Ecto neural progenitor cell (in vitro differentiated cells): Measurements from ENCODE around the gene MRFAP1.
"Not testable (repeated sequence)": the region's sequence is repeated elsewhere in the genome, so short reads cannot be mapped to it uniquely, and the experiment has no call there.

Experiments used
- DNase-seq: peaks from one replicate; pipeline ENCODE4 v3.0.0-alpha.2; 2018; ENCODE audit warnings: low spot score

MRFAP1 gene

DNA sequence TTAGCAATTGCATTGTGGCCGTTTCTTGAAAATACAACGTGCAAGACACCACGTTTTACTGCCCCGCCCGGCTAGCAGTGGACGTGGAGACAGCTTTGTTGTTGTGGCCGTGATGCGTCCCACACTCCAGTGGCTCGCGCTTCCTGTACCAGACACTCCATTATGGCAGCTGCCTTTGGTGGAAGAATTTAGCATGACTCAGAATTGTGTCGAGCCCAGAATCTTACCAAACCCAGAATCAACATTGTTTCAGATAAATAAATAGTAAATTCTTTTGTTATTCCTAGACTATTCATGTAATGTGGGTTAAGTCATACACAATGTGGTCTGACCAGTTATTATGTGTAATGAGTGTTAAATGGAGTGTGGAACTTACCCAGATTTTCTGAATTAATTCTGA, 27.9 kb downstream of the MRFAP1 start:
- no peak for DNase-seq

DNA sequence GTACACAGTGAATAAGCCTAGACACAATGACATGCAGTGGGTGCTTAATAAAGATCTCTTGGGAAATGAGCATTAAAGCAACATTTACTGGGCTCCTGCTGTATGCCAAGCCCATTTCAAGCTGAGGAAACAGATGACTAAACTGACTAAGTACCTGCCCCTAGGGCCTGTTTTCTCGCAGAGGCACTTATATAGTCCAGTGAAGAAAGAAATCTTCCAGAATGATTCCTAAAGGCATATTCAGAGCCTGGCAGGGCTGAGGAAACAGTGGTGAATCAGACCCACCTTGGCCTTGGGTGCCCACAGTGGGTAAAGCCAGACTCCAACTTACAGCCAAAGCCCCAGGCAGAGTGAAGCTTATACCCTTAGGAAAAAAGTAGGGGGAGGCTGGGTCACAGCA, 31.2 kb downstream of the MRFAP1 start:
- no peak for DNase-seq

DNA sequence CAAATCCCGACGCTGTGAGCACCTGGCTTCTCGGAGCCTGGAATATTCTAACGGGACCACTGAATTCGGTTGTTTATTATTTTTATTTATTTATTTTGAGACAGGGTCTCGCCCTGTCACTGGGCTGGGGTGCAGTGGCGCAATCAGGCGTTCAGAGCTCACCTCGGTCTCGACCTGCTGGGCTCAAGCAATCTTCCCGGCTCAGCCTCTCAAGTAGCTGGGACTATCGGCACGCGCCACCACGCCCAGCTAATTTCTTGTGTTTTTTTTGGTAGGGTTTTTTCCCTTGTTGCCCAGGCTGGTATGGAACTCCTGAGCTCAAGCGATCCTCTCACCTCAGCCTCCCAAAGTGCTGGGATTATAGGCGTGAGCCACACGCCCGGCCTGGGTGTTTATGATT, 31.6 kb downstream of the MRFAP1 start:
- no peak for DNase-seq

DNA sequence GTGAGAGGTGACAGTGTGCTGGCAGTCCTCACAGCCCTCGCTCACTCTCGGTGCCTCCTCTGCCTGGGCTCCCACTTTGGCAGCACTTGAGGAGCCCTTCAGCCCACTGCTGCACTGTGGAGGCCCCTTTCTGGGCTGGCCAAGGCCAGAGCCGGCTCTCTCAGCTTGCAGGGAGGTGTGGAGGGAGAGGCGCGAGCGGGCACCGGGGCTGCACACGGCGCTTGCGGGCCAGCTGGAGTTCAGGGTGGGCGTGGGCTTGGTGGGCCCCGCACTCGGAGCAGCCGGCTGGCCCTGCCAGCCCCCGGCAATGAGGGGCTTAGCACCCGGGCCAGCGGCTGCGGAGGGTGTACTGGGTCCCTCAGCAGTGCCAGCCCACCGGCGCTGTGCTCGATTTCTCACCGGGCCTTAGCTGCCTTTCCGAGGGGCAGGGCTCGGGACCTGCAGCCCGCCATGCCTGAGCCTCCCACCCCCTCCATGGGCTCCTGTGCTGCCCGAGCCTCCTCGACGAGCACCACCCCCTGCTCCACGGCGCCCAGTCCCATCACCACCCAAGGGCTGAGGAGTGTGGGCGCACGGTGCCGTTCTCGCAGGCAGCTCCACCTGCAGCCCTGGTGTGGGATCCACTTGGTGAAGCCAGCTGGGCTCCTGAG, 32.2 kb downstream of the MRFAP1 start:
- DNase-seq = not testable (repeated sequence)

DNA sequence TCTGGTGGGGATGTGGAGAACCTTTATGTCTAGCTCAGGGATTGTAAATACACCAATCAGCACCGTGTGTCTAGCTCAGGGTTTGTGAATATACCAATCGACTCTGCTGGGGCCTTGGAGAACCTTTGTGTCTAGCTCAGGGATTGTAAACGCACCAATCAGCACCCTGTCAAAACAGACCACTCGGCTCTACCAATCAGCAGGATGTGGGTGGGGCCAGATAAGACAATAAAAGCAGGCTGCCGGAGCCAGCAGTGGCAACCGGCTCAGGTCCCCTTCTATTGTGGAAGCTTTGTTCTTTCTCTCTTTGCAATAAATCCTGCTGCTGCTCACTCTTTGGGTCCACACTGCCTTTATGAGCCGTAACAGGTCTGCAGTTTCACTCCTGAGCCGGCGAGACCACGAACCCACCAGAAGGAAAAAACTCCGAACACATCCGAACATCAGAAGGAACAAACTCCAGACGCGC, 32.7 kb downstream of the MRFAP1 start:
- not testable (repeated sequence) for DNase-seq

DNA sequence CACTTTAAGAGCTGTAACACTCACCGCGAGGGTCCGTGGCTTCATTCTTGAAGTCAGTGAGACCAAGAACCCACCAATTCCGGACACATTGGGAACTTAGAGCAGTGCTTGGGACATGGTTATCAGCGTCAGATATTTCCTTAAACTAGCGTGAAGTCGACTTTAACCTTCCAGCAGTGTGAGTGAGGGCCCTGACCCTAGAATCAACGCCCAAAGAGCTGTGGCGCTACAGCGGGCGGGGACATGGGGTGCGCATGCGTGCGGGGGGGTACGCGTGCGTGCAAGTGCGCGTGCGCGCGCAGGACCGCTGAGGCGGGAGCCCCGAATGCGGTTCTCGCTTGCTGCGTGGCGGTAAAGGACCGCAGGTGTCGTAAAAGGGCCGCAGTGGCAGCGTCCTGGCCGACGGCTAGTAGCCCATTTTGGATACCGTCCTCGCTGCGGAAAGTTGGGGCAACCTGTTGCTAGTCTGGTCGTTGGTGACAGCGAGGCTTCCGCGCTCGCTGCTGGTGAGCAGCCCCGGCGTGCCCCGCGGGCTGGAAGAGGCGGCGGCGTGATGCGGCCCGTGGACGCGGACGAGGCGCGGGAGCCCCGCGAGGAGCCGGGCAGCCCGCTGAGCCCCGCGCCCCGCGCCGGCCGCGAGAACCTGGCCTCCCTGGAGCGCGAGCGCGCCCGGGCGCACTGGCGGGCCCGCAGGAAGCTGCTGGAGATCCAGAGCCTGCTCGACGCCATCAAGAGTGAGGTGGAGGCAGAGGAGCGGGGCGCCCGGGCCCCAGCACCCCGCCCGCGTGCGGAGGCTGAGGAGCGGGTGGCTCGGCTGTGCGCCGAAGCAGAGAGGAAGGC, 33.4 kb downstream of the MRFAP1 start:
- peak; percentile 95 for DNase-seq

DNA sequence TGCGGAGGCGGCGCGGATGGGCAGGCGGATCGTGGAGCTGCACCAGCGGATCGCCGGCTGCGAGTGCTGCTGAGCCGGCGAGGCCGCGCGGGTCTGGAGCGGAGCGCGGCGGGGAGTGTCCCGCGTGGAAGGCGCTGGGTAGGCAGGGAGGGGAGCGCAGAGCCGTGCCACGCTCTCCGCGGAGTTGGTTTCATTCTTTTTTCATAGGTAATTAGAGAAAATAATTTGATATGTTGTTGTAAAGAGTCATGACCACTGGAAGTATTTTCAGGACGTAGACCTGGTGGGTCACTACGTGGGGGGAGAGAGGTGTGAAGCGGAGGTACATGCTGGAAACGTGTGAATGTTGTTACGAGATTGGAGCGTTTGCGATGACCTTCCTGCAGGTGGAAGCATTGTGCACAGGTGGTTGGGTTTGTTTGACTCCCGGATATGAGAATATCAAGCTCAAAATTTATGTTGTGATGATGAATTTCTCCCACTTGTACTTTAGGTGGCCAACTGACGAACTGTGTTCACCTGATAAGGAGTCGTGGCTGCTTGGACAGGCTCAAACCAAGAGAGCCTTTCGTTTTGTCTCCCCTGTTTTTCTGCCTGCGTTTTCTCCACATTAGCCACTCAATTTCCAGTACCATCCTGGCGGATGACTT, 34.1 kb downstream of the MRFAP1 start:
- DNase-seq = no peak

DNA sequence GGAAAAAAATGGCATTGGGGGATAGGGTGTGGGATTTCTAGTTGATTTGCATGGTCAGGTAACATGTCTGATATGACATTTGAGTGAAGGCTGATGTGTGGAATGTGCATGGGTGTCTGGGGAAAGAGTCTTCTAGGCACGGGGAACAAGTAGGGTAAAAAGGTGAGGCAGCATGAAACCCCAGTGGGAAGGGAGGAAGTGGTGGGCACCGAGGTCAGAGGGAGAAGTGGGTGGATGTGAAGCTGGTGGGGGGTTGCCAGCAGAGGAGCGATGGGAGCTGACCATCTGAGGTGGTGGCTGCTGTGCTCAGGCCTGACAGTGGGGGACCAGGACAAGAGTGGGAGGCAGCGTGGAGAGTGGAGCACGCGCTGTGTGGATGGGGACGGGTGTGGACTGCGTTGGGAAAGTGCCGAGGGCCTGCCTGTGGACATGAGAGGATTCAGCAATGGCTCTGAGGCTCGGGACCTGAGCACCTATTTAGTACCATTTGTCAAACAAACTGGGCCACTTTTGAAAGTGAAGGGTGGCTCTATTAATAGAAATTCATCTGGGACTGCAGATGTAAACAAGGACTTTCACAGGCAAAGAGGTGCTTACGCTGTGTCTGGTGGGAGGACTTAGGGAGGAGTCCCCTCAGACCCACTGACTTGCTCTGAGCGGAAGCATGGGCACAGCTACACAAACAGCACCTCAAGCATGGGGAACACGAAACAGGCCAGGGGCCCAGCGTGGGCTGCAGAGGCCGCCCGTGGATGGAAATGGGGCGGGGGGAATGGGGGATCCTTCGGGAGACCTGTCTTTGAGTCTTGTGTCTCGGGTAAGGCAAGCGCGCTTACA, 36.5 kb downstream of the MRFAP1 start:
- DNase-seq = no peak

DNA sequence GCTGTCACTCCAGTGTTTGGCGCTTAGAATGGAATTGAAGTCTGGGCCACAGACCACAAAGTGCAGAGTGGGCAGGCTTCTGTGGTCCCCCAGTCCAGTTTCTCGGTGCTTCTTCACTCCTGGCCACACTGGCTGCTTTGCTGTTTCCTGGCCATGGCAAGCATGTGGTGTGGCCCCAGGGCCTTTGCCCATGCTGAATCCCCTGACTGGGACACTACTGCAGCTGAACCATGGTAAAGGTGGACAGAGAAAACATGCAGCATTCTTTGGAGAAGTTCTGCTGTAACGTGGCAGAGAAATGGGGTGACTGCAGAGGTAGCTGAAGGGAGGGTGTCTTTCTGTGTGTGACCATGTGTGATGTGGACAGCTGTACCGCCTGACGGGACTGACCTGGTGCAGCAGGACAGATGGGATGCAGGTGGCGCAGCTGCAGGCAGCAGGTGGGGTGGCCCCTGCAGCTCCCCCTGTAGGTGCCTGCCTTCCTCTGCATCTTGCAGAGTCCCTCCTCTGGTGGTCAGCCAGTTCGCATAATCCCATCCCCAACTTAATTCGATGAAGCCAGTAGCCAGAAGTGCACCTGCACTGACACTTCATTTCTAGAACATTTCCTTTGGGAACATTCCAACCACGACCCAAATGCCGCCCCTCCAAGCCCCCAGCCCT, 40.0 kb downstream of the MRFAP1 start:
- no peak for DNase-seq

DNA sequence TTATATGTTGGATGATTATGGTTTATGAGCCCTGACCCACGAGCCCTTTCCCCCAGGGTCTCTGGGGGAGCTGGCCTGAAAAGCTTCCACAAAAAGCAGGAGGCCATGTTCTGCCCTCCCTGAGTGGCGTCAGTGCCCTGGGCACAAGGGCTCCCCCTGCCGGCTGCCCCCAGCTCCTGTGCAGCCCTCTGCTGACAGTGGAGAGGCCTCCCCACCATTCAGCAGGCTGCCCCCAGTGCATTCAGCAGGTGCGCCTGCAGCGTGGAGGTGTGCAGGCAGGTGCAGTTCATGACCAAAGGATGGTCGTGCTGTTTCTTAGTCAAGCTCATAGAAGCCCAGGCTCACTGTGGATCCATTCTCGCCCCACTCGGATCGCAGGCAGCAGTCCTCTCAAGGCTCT, 40.7 kb downstream of the MRFAP1 start:
- DNase-seq = no peak

DNA sequence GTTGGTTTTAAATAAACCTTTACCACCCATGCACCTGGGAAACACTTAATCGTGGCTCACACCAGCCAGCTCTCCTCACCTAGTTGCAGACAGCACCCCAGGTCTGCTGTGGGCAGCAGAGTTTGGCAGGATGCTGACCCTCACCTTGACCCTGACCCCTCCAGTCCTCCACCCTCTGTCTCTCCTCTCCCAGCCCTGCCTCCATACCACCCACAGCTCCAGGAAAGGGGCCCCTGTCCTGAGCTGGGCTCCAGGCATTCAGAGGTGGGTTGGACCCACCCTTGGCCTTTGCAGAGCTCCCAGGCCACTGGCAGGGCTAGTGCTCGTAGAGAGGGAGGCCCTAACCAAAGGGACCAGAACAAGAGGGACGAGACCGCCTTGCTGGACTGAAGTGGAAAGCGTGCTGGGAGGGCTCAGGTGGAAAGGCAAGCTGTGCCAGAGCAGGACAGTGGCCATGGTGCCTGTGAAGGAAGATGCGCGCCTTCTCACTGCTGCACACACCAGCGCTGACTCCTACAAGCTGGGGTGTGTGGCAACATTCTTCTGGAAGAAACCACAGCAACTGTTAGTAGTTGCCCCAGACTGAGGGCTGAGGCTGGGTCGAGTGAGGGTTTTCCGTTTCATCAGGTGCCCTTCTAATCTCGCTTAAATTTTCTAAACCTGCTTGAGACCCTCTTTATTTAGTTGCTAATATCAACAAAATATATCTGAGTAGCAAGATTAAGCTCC, 42.5 kb downstream of the MRFAP1 start:
- no peak for DNase-seq

DNA sequence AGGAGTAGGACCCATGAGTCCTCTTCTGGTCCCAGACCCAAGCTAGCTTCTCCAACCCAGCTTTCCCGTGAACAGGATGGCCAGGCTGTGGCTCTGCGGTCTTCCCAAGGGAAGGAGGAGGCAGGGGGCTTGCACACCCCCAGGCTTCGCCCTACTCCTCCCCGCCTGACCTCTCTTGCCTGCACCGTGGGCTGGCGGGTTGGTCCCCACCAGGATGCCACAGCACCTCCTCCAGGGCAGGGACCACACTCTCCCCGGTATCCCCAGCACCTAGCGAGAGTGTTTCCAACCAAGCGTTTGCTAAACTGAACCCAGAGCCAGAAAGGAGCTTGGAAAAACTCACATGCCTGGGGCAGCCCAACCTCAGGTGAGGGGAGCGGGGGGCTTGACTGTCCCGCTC, 44.2 kb downstream of the MRFAP1 start:
- DNase-seq = no peak

DNA sequence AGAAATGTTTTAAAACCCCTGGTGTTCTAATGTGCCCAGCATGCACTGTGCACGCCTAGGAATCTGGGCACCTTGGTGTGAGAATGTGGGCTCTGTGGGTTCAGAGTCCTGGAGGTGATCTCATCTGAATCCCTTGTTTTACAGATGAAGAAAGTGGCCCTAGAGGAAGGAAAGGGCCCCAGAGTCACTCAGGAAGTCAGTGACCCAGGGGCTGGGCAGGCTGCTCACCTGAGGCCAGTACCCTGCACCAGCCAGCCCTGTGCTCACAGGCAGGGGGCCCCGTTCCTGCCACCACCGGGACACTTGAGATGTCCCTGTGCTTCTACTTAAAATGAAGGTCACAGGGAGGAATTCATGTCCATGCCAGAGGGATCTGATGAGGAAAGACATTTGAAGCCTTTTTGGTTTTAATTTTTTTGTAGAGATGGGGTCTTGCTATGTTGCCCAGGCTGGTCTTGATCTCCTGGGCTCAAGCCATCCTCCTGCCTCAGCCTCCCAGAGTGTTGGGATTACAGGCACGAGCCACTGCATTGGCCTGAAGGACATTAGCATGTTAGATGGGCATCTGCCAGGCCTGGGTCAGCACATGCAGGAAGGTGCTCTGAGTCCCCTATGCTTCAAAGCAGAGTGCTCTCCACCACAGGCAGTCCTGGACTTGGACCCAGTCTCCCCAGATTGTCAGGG, 45.8 kb downstream of the MRFAP1 start:
- no peak for DNase-seq

DNA sequence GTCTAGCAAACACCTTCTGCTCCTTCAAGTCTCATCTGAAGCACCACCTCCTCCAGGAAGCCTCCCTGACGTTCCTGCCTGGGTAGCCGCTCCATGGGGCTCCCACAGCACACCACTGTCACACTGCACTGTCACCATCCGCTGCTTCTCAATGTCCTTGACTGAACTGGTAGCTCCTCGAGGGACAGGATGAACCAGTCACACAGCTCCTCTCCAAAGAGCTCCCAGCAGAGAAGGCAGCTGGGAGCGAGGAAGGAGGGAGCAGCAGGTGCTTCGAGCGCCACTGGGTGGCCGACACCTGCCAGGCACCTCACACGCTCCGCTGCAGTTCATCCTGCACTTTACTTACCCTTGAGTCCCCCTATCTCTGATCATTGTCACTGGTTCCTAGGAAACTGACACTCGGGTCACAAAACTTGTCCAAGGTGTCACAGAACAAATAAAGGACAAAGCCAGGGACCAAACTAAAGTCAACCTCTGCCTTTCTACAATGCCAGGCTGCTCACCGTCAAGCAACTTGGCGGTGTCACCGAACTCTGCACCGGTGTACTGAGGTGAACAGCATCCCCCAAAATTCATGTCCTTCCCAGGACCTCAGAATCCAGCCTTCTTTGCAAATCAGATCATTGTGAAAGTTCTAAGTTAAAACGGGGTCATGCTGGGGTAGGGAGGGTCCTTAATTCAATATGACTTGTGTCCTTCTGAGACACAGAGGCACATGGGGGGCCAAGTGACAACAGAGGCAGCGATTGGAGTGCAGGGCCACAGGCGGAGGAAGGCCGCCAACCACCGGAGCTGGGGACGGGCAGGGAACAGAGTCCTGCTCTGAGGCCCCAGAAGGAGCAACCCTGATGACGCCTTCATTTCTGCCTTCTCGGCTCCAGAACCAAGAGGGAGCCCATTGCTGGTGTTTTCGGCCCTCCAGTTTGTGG, 47.7 kb downstream of the MRFAP1 start:
- DNase-seq = no peak

DNA sequence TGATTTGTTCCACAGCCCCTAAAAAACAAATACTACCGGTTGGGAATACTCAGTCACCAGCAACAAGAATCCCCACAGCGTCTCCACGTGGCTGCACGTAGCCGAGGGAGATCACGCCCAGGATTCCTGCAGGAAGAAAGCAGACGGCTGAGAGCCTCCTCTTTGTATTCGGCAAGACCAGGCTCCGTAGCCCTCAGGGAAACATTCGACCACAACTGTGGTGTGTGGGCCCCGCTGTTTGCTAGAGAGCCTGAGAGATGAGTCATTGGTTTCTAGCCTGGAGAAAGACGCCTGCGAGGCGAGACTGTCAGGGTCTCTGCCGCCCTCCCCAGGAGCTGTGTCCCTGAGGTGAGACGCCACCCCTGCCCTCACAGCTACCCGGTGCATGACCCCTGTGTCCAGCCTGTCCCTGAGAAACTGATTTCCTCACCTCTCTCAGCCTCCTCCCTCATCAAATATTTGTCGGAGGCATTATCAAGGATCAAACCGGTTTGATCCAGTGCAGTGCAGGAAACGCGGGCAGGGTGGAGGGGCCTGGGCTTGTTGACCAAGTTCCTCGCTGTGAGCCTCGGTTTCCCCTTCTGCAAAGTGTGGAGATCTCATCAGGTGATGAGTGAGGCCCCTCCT, 48.5 kb downstream of the MRFAP1 start:
- DNase-seq = peak; percentile 71

DNA sequence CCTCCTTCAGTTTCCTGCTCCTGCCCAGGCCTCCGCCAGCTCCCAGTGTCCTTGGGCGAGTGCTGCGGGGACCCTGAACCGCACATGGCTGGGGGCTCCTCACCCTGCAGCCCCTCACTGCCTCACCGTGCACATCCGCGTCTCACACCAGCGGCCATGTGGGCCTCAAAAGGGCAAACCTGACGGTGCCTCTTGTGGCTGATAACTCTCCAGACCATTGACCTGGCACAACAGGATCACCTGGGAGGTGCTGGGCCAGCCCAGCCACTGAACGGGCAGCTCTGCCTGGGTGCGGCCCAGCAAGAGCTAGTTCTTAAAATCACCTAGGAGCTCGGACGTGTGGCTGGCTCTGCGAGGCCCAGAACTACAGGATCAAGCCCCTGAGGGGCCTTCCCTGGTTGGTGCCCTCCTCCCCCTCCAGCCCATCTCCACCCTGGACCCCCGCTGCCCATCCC, 49.0 kb downstream of the MRFAP1 start:
- DNase-seq = no peak
